Brain microvascular endothelial cell (primary cell): ENCODE data around the gene STRADA.

ENCODE experiments used
- DNase-seq: peaks from one replicate; pipeline ENCODE4 v3.0.0-alpha.2; 2020
- H3K27ac ChIP-seq: fragments of 250-450 bp; sonication (Bioruptor Pico); 2 replicates; pipeline ENCODE4 v1.5.1; 2020; ENCODE audit warnings: mild to moderate bottlenecking, moderate library complexity
- H3K27me3 ChIP-seq: fragments of 250-450 bp; sonication (Bioruptor Pico); replicated peaks from 2 replicates; pipeline ENCODE4 v1.5.1; 2020; ENCODE audit warnings: mild to moderate bottlenecking
- H3K36me3 ChIP-seq: fragments of 250-450 bp; sonication (Bioruptor Pico); replicated peaks from 2 replicates; pipeline ENCODE4 v1.5.1; 2020; ENCODE audit warnings: mild to moderate bottlenecking
- H3K4me3 ChIP-seq: 2 replicates; pipeline ENCODE4 v1.5.1; 2011; ENCODE audit warnings: low read depth, mild to moderate bottlenecking, control low read depth, low read length, moderate library complexity
- CTCF ChIP-seq: IDR thresholded peaks from 2 replicates; pipeline ENCODE4 v1.5.1; 2011; ENCODE audit warnings: low read depth, mild to moderate bottlenecking, moderate library complexity, low read length, control low read depth, inconsistent platforms; ENCODE audit errors: missing control alignments
- in situ Hi-C: cut with HindIII; loops from 2 replicates; pipeline ENCODE4 v1.10.0; 2017; ENCODE audit warnings: low sequenced_read_pairs, low pct_ligation_motif_present

The STRADA gene

GRCh38 chr17:63658366-63658765 lies 83.2 kb downstream of the STRADA start:
- Histone ChIP-seq H3K27me3 (no peaks in the 10 kb centered on the region), H3K27ac (no peak overlapping the region), H3K4me3 (no peak overlapping the region), H3K36me3 (peaks cover 21% of the 10 kb centered on the region)
- in situ Hi-C loops: no loop called here
- no peak for TF ChIP-seq CTCF
- no peak for DNase-seq

GRCh38 chr17:63657786-63658185 lies 83.8 kb downstream of the STRADA start:
- H3K27me3 ChIP-seq: no peaks in the 10 kb centered on the region
- no peak overlapping the region for H3K4me3 ChIP-seq
- no peak for DNase-seq
- in situ Hi-C loops: no loop called here
- TF ChIP-seq CTCF: no peak
- H3K27ac ChIP-seq: no peak overlapping the region
- peaks cover 21% of the 10 kb centered on the region for H3K36me3 ChIP-seq

- H3K36me3 ChIP-seq: peaks cover 20% of the 10 kb centered on the region
- H3K27ac ChIP-seq: no peak overlapping the region
- no peak for DNase-seq
- no peak overlapping the region for H3K4me3 ChIP-seq
- TF ChIP-seq CTCF: no peak
- in situ Hi-C loops: no loop called here
- no peaks in the 10 kb centered on the region for H3K27me3 ChIP-seq
Measured at GRCh38 chr17:63653050-63653449, 88.5 kb downstream of the STRADA start.
